H9 (cell line): ENCODE measurements around the gene VCPKMT. TPM values are rescaled to one million over a fixed set of nuclear protein-coding genes. Genes with fewer than 3 reads are reported as not detected.

ENCODE experiments used
- DNase-seq: peaks from one replicate; pipeline ENCODE4 v3.0.0-alpha.2; 2017
- H2AFZ ChIP-seq: one replicate; pipeline ENCODE4 v1.6.1; 2013; ENCODE audit warnings: mild to moderate bottlenecking, low read length, control low read depth, moderate library complexity
- H2AK5ac ChIP-seq: 2 replicates; pipeline ENCODE4 v1.6.1; 2013; ENCODE audit warnings: low read length, control low read depth, mixed read lengths; ENCODE audit not compliant: insufficient read length
- H2BK120ac ChIP-seq: one replicate; pipeline ENCODE4 v1.6.1; 2013; ENCODE audit warnings: low read depth, mild to moderate bottlenecking, low read length, control low read depth, inconsistent platforms; ENCODE audit not compliant: poor library complexity, severe bottlenecking
- H2BK12ac ChIP-seq: 2 replicates; pipeline ENCODE4 v1.6.1; 2013; ENCODE audit warnings: low read length, control low read depth, mixed read lengths, low read depth; ENCODE audit not compliant: insufficient read length
- H2BK15ac ChIP-seq: 2 replicates; pipeline ENCODE4 v1.6.1; 2013; ENCODE audit warnings: low read depth, low read length, control low read depth
- H2BK20ac ChIP-seq: one replicate; pipeline ENCODE4 v1.6.1; 2013; ENCODE audit warnings: low read depth, mild to moderate bottlenecking, low read length, control low read depth, inconsistent platforms; ENCODE audit not compliant: poor library complexity, severe bottlenecking
- H2BK5ac ChIP-seq: 2 replicates; pipeline ENCODE4 v1.6.1; 2013; ENCODE audit warnings: low read length, control low read depth, mixed read lengths; ENCODE audit not compliant: insufficient read length
- H3K14ac ChIP-seq: 2 replicates; pipeline ENCODE4 v1.6.1; 2013; ENCODE audit warnings: low read length, control low read depth; ENCODE audit not compliant: insufficient read depth
- H3K18ac ChIP-seq: 2 replicates; pipeline ENCODE4 v1.6.1; 2013; ENCODE audit warnings: low read depth, mild to moderate bottlenecking, mixed read lengths, low read length, control low read depth; ENCODE audit not compliant: insufficient read length
- H3K23ac ChIP-seq: 2 replicates; pipeline ENCODE4 v1.6.1; 2013; ENCODE audit warnings: low read length, control low read depth, mixed read lengths, low read depth; ENCODE audit not compliant: insufficient read length
- H3K23me2 ChIP-seq: 2 replicates; pipeline ENCODE4 v1.6.1; 2013; ENCODE audit warnings: low read depth, mild to moderate bottlenecking, mixed read lengths, low read length, control low read depth; ENCODE audit not compliant: insufficient read length, poor library complexity, severe bottlenecking
- H3K27ac ChIP-seq: 2 replicates; pipeline ENCODE4 v1.5.1; 2013; ENCODE audit warnings: low read length, control low read depth, mixed read lengths, low read depth; ENCODE audit not compliant: insufficient read length
- H3K27me3 ChIP-seq: 2 replicates; pipeline ENCODE4 v1.6.1; 2013; ENCODE audit warnings: low read length, control low read depth, inconsistent platforms; ENCODE audit not compliant: insufficient read depth
- H3K4ac ChIP-seq: 2 replicates; pipeline ENCODE4 v1.6.1; 2013; ENCODE audit warnings: low read depth, mild to moderate bottlenecking, control low read depth, inconsistent platforms, low read length, moderate library complexity
- H3K4me1 ChIP-seq: 2 replicates; pipeline ENCODE4 v1.6.1; 2013; ENCODE audit warnings: low read length, control low read depth, inconsistent platforms; ENCODE audit not compliant: insufficient read depth
- H3K4me2 ChIP-seq: 2 replicates; pipeline ENCODE4 v1.6.1; 2013; ENCODE audit warnings: low read length, control low read depth, mixed read lengths; ENCODE audit not compliant: insufficient read length, insufficient read depth
- H3K56ac ChIP-seq: 2 replicates; pipeline ENCODE4 v1.6.1; 2013; ENCODE audit warnings: low read depth, mild to moderate bottlenecking, mixed read lengths, low read length, control low read depth; ENCODE audit not compliant: insufficient read length
- H3K79me1 ChIP-seq: 2 replicates; pipeline ENCODE4 v1.6.1; 2013; ENCODE audit warnings: low read depth, mild to moderate bottlenecking, moderate library complexity, low read length, control low read depth, inconsistent platforms; ENCODE audit not compliant: insufficient read depth, poor library complexity, severe bottlenecking
- H3K79me2 ChIP-seq: 2 replicates; pipeline ENCODE4 v1.6.1; 2013; ENCODE audit warnings: low read length, control low read depth, inconsistent platforms; ENCODE audit not compliant: insufficient read depth
- H3K9ac ChIP-seq: 2 replicates; pipeline ENCODE4 v1.6.1; 2013; ENCODE audit warnings: low read length, control low read depth, mixed read lengths; ENCODE audit not compliant: insufficient read length; ENCODE audit errors: extremely low read depth
- H3K9me3 ChIP-seq: one replicate; pipeline ENCODE4 v1.6.1; 2013; ENCODE audit warnings: low read depth, low read length, inconsistent platforms; ENCODE audit not compliant: control insufficient read depth
- H3T11ph ChIP-seq: one replicate; pipeline ENCODE4 v1.6.1; 2013; ENCODE audit warnings: mild to moderate bottlenecking, low read length, control low read depth, inconsistent platforms
- H4K20me1 ChIP-seq: one replicate; pipeline ENCODE4 v1.6.1; 2013; ENCODE audit not compliant: control insufficient read depth, insufficient read length, insufficient read depth
- H4K5ac ChIP-seq: 2 replicates; pipeline ENCODE4 v1.6.1; 2013; ENCODE audit warnings: low read depth, mild to moderate bottlenecking, mixed read lengths, low read length, control low read depth; ENCODE audit not compliant: insufficient read length
- H4K8ac ChIP-seq: replicated peaks from 2 replicates; pipeline ENCODE4 v1.6.1; 2013; ENCODE audit warnings: low read length, control low read depth, mixed read lengths, low read depth; ENCODE audit not compliant: insufficient read length
- H4K91ac ChIP-seq: 2 replicates; pipeline ENCODE4 v1.6.1; 2013; ENCODE audit warnings: low read depth, mild to moderate bottlenecking, moderate library complexity, mixed read lengths, low read length, control low read depth; ENCODE audit not compliant: insufficient read length
- H3K27ac Mint-ChIP-seq, 3 experiments: 2 replicates in 2 of 3; 3 replicates in 1 of 3; pipeline ENCODE4 v1.8.0; 2020 to 2021; ENCODE audit warnings: mixed read lengths in 3 of 3, mild to moderate bottlenecking in 1 of 3, moderate library complexity in 1 of 3
- H3K27me3 Mint-ChIP-seq: 2 replicates; pipeline ENCODE4 v1.8.0; 2021; ENCODE audit warnings: low read depth, mild to moderate bottlenecking, moderate library complexity, mixed read lengths
- H3K36me3 Mint-ChIP-seq, 3 experiments: 2 replicates in 2 of 3; 3 replicates in 1 of 3; pipeline ENCODE4 v1.8.0; 2020 to 2021; ENCODE audit warnings: low read depth in 3 of 3, mixed read lengths in 3 of 3; ENCODE audit not compliant: insufficient read depth in 1 of 3
- H3K4me1 Mint-ChIP-seq, 2 experiments: 2 replicates each; pipeline ENCODE4 v1.8.0; 2020; ENCODE audit warnings: mixed read lengths in 2 of 2
- H3K4me3 Mint-ChIP-seq, 2 experiments: 2 replicates in 1 of 2; 3 replicates in 1 of 2; pipeline ENCODE4 v1.8.0; 2020 to 2021; ENCODE audit warnings: mild to moderate bottlenecking in 2 of 2, mixed read lengths in 2 of 2, moderate library complexity in 1 of 2
- H3K9me3 Mint-ChIP-seq, 2 experiments: 2 replicates in 1 of 2; 3 replicates in 1 of 2; pipeline ENCODE4 v1.8.0; 2020; ENCODE audit warnings: mild to moderate bottlenecking in 2 of 2, mixed read lengths in 2 of 2, moderate library complexity in 1 of 2
- CTCF ChIP-seq: fragments of 200-600 bp; sonication (generic); conservative IDR thresholded peaks from 3 replicates; pipeline ENCODE4 v1.8.0; 2021; ENCODE audit warnings: antibody characterized with exemption, mild to moderate bottlenecking
- WGBS: extraction: QIAGEN DNeasy Blood & Tissue Kit; methylation state at CpG from one replicate; pipeline ENCODE4 v1.1.7; 2013; ENCODE audit warnings: missing lambda C conversion rate, low lambda C conversion rate, mixed read lengths; ENCODE audit not compliant: insufficient read length; ENCODE audit errors: extremely low coverage; 5-methylcytosine and 5-hydroxymethylcytosine counted together
- total RNA-seq: library from RNA; stranded (reverse); gene quantifications from 2 replicates; pipeline ENCODE4 v1.2.1, GENCODE V29; 2021

The VCPKMT gene
- total RNA-seq, 1 experiment from 2014 or later: 13.7 TPM

GRCh38 chr14:50089208-50089607, 27.2 kb downstream of the VCPKMT start:
- Histone ChIP-seq H3K4me1 (no peaks in the 10 kb centered on the region; the same call in 1 of the 2 replicates), H4K5ac (no peak overlapping the region), H2BK20ac (no peak overlapping the region), H4K91ac (no peak overlapping the region), H4K8ac (no peak overlapping the region), H3K23ac (no peak overlapping the region), H2AFZ (no peak overlapping the region), H2BK120ac (no peak overlapping the region), H3K23me2 (no peaks in the 10 kb centered on the region), H2BK5ac (no peak overlapping the region), H3K14ac (no peak overlapping the region), H3K27me3 (no peaks in the 10 kb centered on the region), H3K79me1 (no peaks in the 10 kb centered on the region), H3K27ac (no peak overlapping the region), H3K4ac (no peak overlapping the region), H3K79me2 (no peaks in the 10 kb centered on the region; the same call in 1 of the 2 replicates), H2BK15ac (no peak overlapping the region), H3K4me2 (no peak overlapping the region), H3K56ac (no peak overlapping the region), H3K18ac (no peak overlapping the region), H4K20me1 (no peaks in the 10 kb centered on the region), H3K9ac (no peak overlapping the region), H2AK5ac (no peak overlapping the region), H3K9me3 (no peaks in the 10 kb centered on the region), H3T11ph (no peak overlapping the region), H2BK12ac (no peak overlapping the region)
- no peaks in the 10 kb centered on the region for H3K9me3 Mint-ChIP-seq
- no peak overlapping the region for H3K4me3 Mint-ChIP-seq
- peaks cover 10 to 12% of the 10 kb centered on the region in 2 experiments for H3K4me1 Mint-ChIP-seq
- no peaks in the 10 kb centered on the region; the same call in 1 of the 2 replicates for H3K27me3 Mint-ChIP-seq
- no peaks in the 10 kb centered on the region for H3K36me3 Mint-ChIP-seq
- no CpG with 5 or more reads among the region's 5 CpGs for WGBS
- no peak for TF ChIP-seq CTCF
- H3K27ac Mint-ChIP-seq: no peak overlapping the region; a peak in 1 of 7 replicates
- no peak for DNase-seq
